Ureter (tissue), 1 donor: ENCODE data around the gene SRSF4. TPM values are rescaled to one million over a fixed set of nuclear protein-coding genes. Genes with fewer than 3 reads are reported as not detected.

Experiments
- DNase-seq: peaks from one replicate; pipeline ENCODE4 v3.0.0-alpha.2; 2020; ENCODE audit warnings: low spot score
- total RNA-seq: library from RNA; stranded (reverse); gene quantifications from one replicate; pipeline ENCODE4 v1.2.4, GENCODE V29; 2023
- donor health status: DM: yes; HTN: yes; CAD: no.

The SRSF4 gene
- total RNA-seq, 1 donor from 2014 or later = 96.0 TPM

GRCh38 chr1:29200906-29201594, 19.4 kb upstream of the SRSF4 start:
- no peak for DNase-seq

GRCh38 chr1:29197993-29198392, 16.3 kb upstream of the SRSF4 start:
- no peak for DNase-seq

GRCh38 chr1:29197590-29197924, 15.9 kb upstream of the SRSF4 start:
- DNase-seq = no peak

GRCh38 chr1:29196863-29197589, 15.3 kb upstream of the SRSF4 start:
- DNase-seq = no peak

GRCh38 chr1:29195881-29196291, 14.2 kb upstream of the SRSF4 start:
- DNase-seq = no peak

GRCh38 chr1:29193879-29194455, 12.3 kb upstream of the SRSF4 start:
- no peak for DNase-seq

- no peak for DNase-seq
Observed at GRCh38 chr1:29190718-29191117, 9.0 kb upstream of the SRSF4 start.

GRCh38 chr1:29186707-29187106, 5.0 kb upstream of the SRSF4 start:
- no peak for DNase-seq

- no peak for DNase-seq
Observed at GRCh38 chr1:29186252-29186651, 4.6 kb upstream of the SRSF4 start.

GRCh38 chr1:29183287-29183686, 1.6 kb upstream of the SRSF4 start:
- no peak for DNase-seq

GRCh38 chr1:29180497-29181412, 945 bp downstream of the SRSF4 start:
- DNase-seq = peak; percentile 58

- DNase-seq = no peak
Observed at GRCh38 chr1:29179641-29180184, 2.0 kb downstream of the SRSF4 start.

GRCh38 chr1:29177022-29177705, 4.5 kb downstream of the SRSF4 start:
- DNase-seq = no peak

- no peak for DNase-seq
Observed at GRCh38 chr1:29176576-29176975, 5.1 kb downstream of the SRSF4 start.

GRCh38 chr1:29172415-29172939, 9.2 kb downstream of the SRSF4 start:
- no peak for DNase-seq

- no peak for DNase-seq
Observed at GRCh38 chr1:29171521-29171920, 10.2 kb downstream of the SRSF4 start.

- no peak for DNase-seq
Observed at GRCh38 chr1:29171089-29171488, 10.6 kb downstream of the SRSF4 start.

GRCh38 chr1:29169976-29170375, 11.7 kb downstream of the SRSF4 start:
- no peak for DNase-seq

GRCh38 chr1:29167904-29168303, 13.8 kb downstream of the SRSF4 start:
- no peak for DNase-seq

- DNase-seq = no peak
Observed at GRCh38 chr1:29166291-29166878, 15.3 kb downstream of the SRSF4 start.

- no peak for DNase-seq
Observed at GRCh38 chr1:29164588-29164987, 17.1 kb downstream of the SRSF4 start.
